ENCODE data around the gene IPO9. TPM values are rescaled to one million over a fixed set of nuclear protein-coding genes. Genes with fewer than 3 reads are reported as not detected.

IPO9 gene
- polyA plus RNA-seq, 4 donors, result 7.0 to 26.0 (median 12.3) TPM

- no peak overlapping the region for H3K4me3 ChIP-seq (ENCODE audit: low read depth in 1 of 3, low read length in 3 of 3)
- WGBS, 3 donors, result 89 to 93% (median 93%) methylated on average over 7 of the region's 7 CpGs
Measured at GRCh38 chr1:201816309-201816854, 12.6 kb upstream of the IPO9 start.

DNA sequence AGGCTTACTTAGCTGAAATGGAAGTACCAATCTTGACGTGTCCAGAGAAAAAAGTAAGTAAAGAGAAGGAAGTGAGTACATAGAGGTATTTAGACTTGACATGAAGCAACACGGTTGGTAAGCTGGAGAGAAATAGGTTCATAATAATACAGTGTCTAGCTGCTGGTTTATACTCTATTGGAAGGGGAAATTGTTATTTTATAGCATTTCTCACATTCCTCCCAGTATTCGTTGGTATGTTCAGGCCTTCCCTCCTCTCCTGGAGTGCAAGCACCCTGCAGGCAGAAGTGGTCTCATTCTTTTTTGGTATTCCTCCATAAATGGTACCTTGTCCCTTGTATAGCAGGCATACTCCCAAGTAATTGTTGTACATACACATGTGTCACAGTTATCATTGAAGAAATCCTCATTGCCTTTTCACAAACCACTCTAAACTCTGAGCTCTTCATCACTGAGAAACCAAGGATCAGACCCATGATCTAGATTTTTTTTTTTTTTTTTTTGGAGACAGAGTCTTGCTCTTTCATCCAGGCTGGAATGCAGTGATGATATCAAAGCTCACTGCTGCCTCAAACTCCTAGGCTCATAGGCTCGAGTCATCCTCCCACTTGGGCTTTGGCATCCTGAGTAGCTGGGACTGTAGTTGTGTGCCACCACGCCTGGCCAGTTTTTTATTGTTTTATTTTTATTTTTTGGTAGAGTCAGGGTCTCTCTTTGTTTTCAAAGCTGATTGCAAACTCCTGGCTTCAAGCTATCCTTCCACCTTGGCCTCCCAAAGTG lies 9.8 kb upstream of the IPO9 start:
- FAIRE-seq, result no peak

More at GRCh38 chr1:201816309-201816854, 12.6 kb upstream of the IPO9 start:
- H3K4me1 ChIP-seq (ENCODE audit: control insufficient read depth in 3 of 3, insufficient read depth in 2 of 3, low read depth in 1 of 3, low read length in 2 of 3), result no peaks in the 10 kb centered on the region
- H3K9me3 ChIP-seq (ENCODE audit: control insufficient read depth in 2 of 2, insufficient read depth in 1 of 2, low read depth in 1 of 2, low read length in 1 of 2), result no peaks in the 10 kb centered on the region
- no peaks in the 10 kb centered on the region for H3K27me3 ChIP-seq (ENCODE audit: control insufficient read depth in 3 of 3, insufficient read depth in 3 of 3, low read length in 3 of 3)
- DNase-seq, result no peak
- H3K36me3 ChIP-seq (ENCODE audit: control insufficient read depth in 3 of 3, insufficient read depth in 2 of 3, low read depth in 1 of 3, low read length in 3 of 3), result peaks cover 0 to 39% (median 9%) of the 10 kb centered on the region in 3 donors
- H3K27ac ChIP-seq (ENCODE audit: low read depth in 1 of 3, low read length in 2 of 3), result no peak overlapping the region
- peak; percentile 44 for FAIRE-seq

DNA sequence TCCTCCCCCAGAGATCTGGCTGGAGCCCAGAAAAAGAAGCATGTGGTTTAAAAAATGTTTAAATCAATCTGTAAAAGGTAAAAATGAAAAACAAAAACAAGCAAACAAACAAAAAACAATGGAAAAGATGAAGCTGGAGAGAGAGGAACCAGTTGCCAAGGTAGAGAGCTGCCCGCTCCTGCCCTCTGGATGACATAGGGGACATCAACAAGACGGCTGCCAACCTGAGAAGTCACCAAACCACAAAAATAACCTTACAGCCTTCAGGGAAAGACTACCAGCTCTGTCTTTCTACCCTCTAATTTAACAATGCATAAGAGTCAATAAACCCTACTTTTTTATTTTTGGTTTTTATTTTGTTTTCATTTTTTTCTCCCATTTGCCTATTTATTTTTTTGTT lies 8.5 kb upstream of the IPO9 start:
- no peak overlapping the region for H3K27ac ChIP-seq (ENCODE audit: low read depth in 1 of 3, low read length in 2 of 3)
- no peaks in the 10 kb centered on the region for H3K27me3 ChIP-seq (ENCODE audit: control insufficient read depth in 3 of 3, insufficient read depth in 3 of 3, low read length in 3 of 3)
- DNase-seq, result no peak
- no peaks in the 10 kb centered on the region for H3K4me1 ChIP-seq (ENCODE audit: control insufficient read depth in 3 of 3, insufficient read depth in 2 of 3, low read depth in 1 of 3, low read length in 2 of 3)
- H3K36me3 ChIP-seq (ENCODE audit: control insufficient read depth in 3 of 3, insufficient read depth in 2 of 3, low read depth in 1 of 3, low read length in 3 of 3), result peaks cover 0 to 34% (median 7%) of the 10 kb centered on the region in 3 donors
- FAIRE-seq, result no peak
- H3K9me3 ChIP-seq (ENCODE audit: control insufficient read depth in 2 of 2, insufficient read depth in 1 of 2, low read depth in 1 of 2, low read length in 1 of 2), result no peaks in the 10 kb centered on the region
- no peak overlapping the region for H3K4me3 ChIP-seq (ENCODE audit: low read depth in 1 of 3, low read length in 3 of 3)
- WGBS, 3 donors, result 87 to 96% (median 90%) methylated on average over 2 of the region's 2 CpGs

More for the DNA sequence above, 9.8 kb upstream of the IPO9 start:
- Histone ChIP-seq H3K36me3 (ENCODE audit: control insufficient read depth in 3 of 3, insufficient read depth in 2 of 3, low read depth in 1 of 3, low read length in 3 of 3) (peaks cover 0 to 32% (median 7%) of the 10 kb centered on the region in 3 donors), H3K27me3 (ENCODE audit: control insufficient read depth in 3 of 3, insufficient read depth in 3 of 3, low read length in 3 of 3) (no peaks in the 10 kb centered on the region), H3K4me3 (ENCODE audit: low read depth in 1 of 3, low read length in 3 of 3) (no peak overlapping the region), H3K4me1 (ENCODE audit: control insufficient read depth in 3 of 3, insufficient read depth in 2 of 3, low read depth in 1 of 3, low read length in 2 of 3) (no peaks in the 10 kb centered on the region), H3K9me3 (ENCODE audit: control insufficient read depth in 2 of 2, insufficient read depth in 1 of 2, low read depth in 1 of 2, low read length in 1 of 2) (no peaks in the 10 kb centered on the region), H3K27ac (ENCODE audit: low read depth in 1 of 3, low read length in 2 of 3) (no peak overlapping the region)
- 77 to 82% (median 79%) methylated on average over 5 of the region's 5 CpGs for WGBS, 3 donors
- DNase-seq, result no peak

- DNase-seq, result no peak
- Histone ChIP-seq H3K4me1 (ENCODE audit: control insufficient read depth in 3 of 3, insufficient read depth in 2 of 3, low read depth in 1 of 3, low read length in 2 of 3) (peaks cover 0 to 4% (median 4%) of the 10 kb centered on the region in 3 donors), H3K9me3 (ENCODE audit: control insufficient read depth in 2 of 2, insufficient read depth in 1 of 2, low read depth in 1 of 2, low read length in 1 of 2) (no peaks in the 10 kb centered on the region), H3K36me3 (ENCODE audit: control insufficient read depth in 3 of 3, insufficient read depth in 2 of 3, low read depth in 1 of 3, low read length in 3 of 3) (peaks cover 0 to 14% (median 0%) of the 10 kb centered on the region in 3 donors), H3K27me3 (ENCODE audit: control insufficient read depth in 3 of 3, insufficient read depth in 3 of 3, low read length in 3 of 3) (no peaks in the 10 kb centered on the region), H3K27ac (ENCODE audit: low read depth in 1 of 3, low read length in 2 of 3) (no peak overlapping the region), H3K4me3 (ENCODE audit: low read depth in 1 of 3, low read length in 3 of 3) (no peak overlapping the region)
- 72 to 87% (median 79%) methylated on average over 3 of the region's 3 CpGs for WGBS, 3 donors
- no peak for FAIRE-seq
Measured at GRCh38 chr1:201825245-201825644, 3.7 kb upstream of the IPO9 start.

DNA sequence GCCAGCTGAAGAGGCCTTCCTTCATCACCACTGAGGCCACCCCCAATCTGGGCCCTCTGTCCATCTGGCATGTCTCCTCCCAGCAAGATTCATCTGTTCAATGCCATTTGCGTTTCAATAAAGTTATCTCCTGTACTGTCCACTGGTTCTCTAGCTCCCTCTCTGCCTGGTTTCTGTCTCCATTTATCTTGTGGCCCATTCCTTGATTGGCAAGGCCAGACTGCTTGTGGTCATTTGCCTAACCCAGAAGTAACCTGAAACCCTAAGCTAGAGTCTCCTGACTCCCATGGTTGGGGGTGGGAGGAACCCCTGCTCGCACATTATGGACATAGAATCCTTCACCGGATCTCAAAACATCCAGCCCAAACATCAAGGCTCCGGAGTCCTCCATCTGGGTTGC lies 2.1 kb upstream of the IPO9 start:
- WGBS, 3 donors, result 73 to 95% (median 88%) methylated on average over 4 of the region's 4 CpGs

GRCh38 chr1:201827321-201828216 lies 1.4 kb upstream of the IPO9 start:
- H3K9me3 ChIP-seq (ENCODE audit: control insufficient read depth in 2 of 2, insufficient read depth in 1 of 2, low read depth in 1 of 2, low read length in 1 of 2), result no peaks in the 10 kb centered on the region
- H3K4me3 ChIP-seq (ENCODE audit: low read depth in 1 of 3, low read length in 3 of 3), result no peak overlapping the region
- peaks cover 0 to 4% (median 0%) of the 10 kb centered on the region in 3 donors for H3K36me3 ChIP-seq (ENCODE audit: control insufficient read depth in 3 of 3, insufficient read depth in 2 of 3, low read depth in 1 of 3, low read length in 3 of 3)
- no peak overlapping the region for H3K27ac ChIP-seq (ENCODE audit: low read depth in 1 of 3, low read length in 2 of 3)
- DNase-seq (no peak), FAIRE-seq (no peak)
- no peaks in the 10 kb centered on the region for H3K27me3 ChIP-seq (ENCODE audit: control insufficient read depth in 3 of 3, insufficient read depth in 3 of 3, low read length in 3 of 3)
- WGBS, 3 donors, result 90 to 97% (median 94%) methylated on average over 8 of the region's 8 CpGs
- peaks cover 0 to 8% (median 4%) of the 10 kb centered on the region in 3 donors for H3K4me1 ChIP-seq (ENCODE audit: control insufficient read depth in 3 of 3, insufficient read depth in 2 of 3, low read depth in 1 of 3, low read length in 2 of 3)

More for the DNA sequence above, 2.1 kb upstream of the IPO9 start:
- no peak overlapping the region for H3K27ac ChIP-seq (ENCODE audit: low read depth in 1 of 3, low read length in 2 of 3)
- H3K27me3 ChIP-seq (ENCODE audit: control insufficient read depth in 3 of 3, insufficient read depth in 3 of 3, low read length in 3 of 3), result no peaks in the 10 kb centered on the region
- H3K4me1 ChIP-seq (ENCODE audit: control insufficient read depth in 3 of 3, insufficient read depth in 2 of 3, low read depth in 1 of 3, low read length in 2 of 3), result peaks cover 0 to 8% (median 4%) of the 10 kb centered on the region in 3 donors
- no peak for FAIRE-seq
- H3K36me3 ChIP-seq (ENCODE audit: control insufficient read depth in 3 of 3, insufficient read depth in 2 of 3, low read depth in 1 of 3, low read length in 3 of 3), result peaks cover 0 to 7% (median 0%) of the 10 kb centered on the region in 3 donors
- no peaks in the 10 kb centered on the region for H3K9me3 ChIP-seq (ENCODE audit: control insufficient read depth in 2 of 2, insufficient read depth in 1 of 2, low read depth in 1 of 2, low read length in 1 of 2)
- no peak for DNase-seq
- H3K4me3 ChIP-seq (ENCODE audit: low read depth in 1 of 3, low read length in 3 of 3), result no peak overlapping the region

DNA sequence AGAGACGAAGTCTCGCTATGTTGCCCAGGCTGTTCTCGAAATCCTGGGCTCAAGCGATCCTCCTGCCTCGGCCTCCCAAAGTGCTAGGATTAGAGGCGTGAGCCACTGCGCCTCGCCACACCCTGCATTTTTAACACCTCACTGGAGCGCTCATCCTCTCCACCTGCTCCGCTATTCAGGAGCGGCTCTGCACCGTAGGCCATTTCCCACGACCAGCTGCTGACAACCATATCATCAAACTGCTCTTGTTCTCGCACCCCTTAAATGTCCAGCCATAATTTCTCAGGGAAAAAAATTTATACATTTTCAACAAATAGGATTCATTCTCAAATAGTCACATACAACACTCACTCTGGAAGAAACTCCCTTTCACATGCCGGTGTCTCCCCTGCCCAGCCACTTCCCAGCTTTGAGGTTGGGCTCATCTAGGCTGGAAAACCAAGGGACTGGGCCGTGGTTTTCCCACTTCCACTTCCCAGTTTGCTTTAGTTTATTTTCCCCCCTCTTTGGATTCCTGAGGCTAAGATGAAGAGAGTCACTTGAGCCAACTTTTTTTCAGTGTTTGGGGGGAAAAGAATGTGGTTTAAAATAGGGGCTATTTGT lies 639 bp upstream of the IPO9 start:
- Histone ChIP-seq H3K36me3 (ENCODE audit: control insufficient read depth in 3 of 3, insufficient read depth in 2 of 3, low read depth in 1 of 3, low read length in 3 of 3) (peaks cover 0 to 4% (median 0%) of the 10 kb centered on the region in 3 donors), H3K27me3 (ENCODE audit: control insufficient read depth in 3 of 3, insufficient read depth in 3 of 3, low read length in 3 of 3) (no peaks in the 10 kb centered on the region), H3K4me3 (ENCODE audit: low read depth in 1 of 3, low read length in 3 of 3) (no peak overlapping the region), H3K27ac (ENCODE audit: low read depth in 1 of 3, low read length in 2 of 3) (no peak overlapping the region), H3K9me3 (ENCODE audit: control insufficient read depth in 2 of 2, insufficient read depth in 1 of 2, low read depth in 1 of 2, low read length in 1 of 2) (no peaks in the 10 kb centered on the region), H3K4me1 (ENCODE audit: control insufficient read depth in 3 of 3, insufficient read depth in 2 of 3, low read depth in 1 of 3, low read length in 2 of 3) (peaks cover 0 to 8% (median 4%) of the 10 kb centered on the region in 3 donors)
- FAIRE-seq, result no peak
- peak in 1 of 2 donors; percentile 3 for DNase-seq
- WGBS, 3 donors, result 83 to 89% (median 87%) methylated on average over 16 of the region's 16 CpGs

DNA sequence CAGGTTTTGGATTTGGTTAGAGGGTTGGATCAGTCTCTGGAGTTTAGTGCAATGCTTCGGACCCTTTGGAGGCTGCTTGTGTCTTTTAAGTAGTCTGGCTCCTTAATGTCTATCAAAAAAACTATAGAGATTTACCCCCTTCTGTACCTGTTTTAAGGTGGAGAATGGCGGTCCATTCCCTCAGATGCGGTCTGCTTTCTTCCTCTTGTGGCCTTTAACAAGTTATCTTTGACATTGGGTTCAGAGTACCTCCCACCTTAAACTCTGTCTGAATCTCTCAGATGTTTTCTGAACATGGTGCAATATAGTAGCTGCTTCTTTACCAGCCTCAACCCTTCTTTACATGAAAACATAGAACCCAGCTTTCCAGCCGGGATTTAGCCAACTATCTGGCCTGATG lies 2.4 kb downstream of the IPO9 start:
- Histone ChIP-seq H3K36me3 (ENCODE audit: control insufficient read depth in 3 of 3, insufficient read depth in 2 of 3, low read depth in 1 of 3, low read length in 3 of 3) (peaks cover 0 to 5% (median 0%) of the 10 kb centered on the region in 3 donors), H3K9me3 (ENCODE audit: control insufficient read depth in 2 of 2, insufficient read depth in 1 of 2, low read depth in 1 of 2, low read length in 1 of 2) (no peaks in the 10 kb centered on the region), H3K4me1 (ENCODE audit: control insufficient read depth in 3 of 3, insufficient read depth in 2 of 3, low read depth in 1 of 3, low read length in 2 of 3) (peaks cover 0 to 8% (median 4%) of the 10 kb centered on the region in 3 donors), H3K27ac (ENCODE audit: low read depth in 1 of 3, low read length in 2 of 3) (no peak overlapping the region), H3K4me3 (ENCODE audit: low read depth in 1 of 3, low read length in 3 of 3) (no peak overlapping the region), H3K27me3 (ENCODE audit: control insufficient read depth in 3 of 3, insufficient read depth in 3 of 3, low read length in 3 of 3) (no peaks in the 10 kb centered on the region)
- DNase-seq (no peak), FAIRE-seq (no peak)
- 85 to 89% (median 87%) methylated on average over 4 of the region's 4 CpGs for WGBS, 3 donors

Data from small intestine (tissue), 7 donors.